Activated T-helper 2 cell treated with anti-CD3 and anti-CD28 coated beads, Interferon-gamma antibody, Interleukin-2, Interleukin-4, amounts not matched to agents 10 μg/mL and 5 μg/mL and 100 μg/mL, durations not matched to agents 14 hours and 24 hours and 36 hours (primary cell): ENCODE data around the gene TBC1D17. TPM values are rescaled to one million over a fixed set of nuclear protein-coding genes. Genes with fewer than 3 reads are reported as not detected.
"Not testable (repeated sequence)": the region's sequence is repeated elsewhere in the genome, so short reads cannot be mapped to it uniquely, and the experiment has no call there.

Experiments
- DNase-seq: peaks from one replicate; pipeline ENCODE4 v3.0.0; 2021; ENCODE audit warnings: low spot score
- H3K27ac Mint-ChIP-seq: one replicate; pipeline ENCODE4 v1.8.0; 2021; ENCODE audit warnings: mixed read lengths
- H3K27me3 Mint-ChIP-seq: one replicate; pipeline ENCODE4 v1.8.0; 2021; ENCODE audit warnings: low read depth, mixed read lengths
- H3K36me3 Mint-ChIP-seq: one replicate; pipeline ENCODE4 v1.8.0; 2021; ENCODE audit warnings: low read depth, mixed read lengths
- H3K4me1 Mint-ChIP-seq: one replicate; pipeline ENCODE4 v1.8.0; 2021; ENCODE audit warnings: low read depth, mixed read lengths
- H3K4me3 Mint-ChIP-seq: one replicate; pipeline ENCODE4 v1.8.0; 2021; ENCODE audit warnings: low read depth, mild to moderate bottlenecking, moderate library complexity, mixed read lengths
- H3K9me3 Mint-ChIP-seq: one replicate; pipeline ENCODE4 v1.8.0; 2021; ENCODE audit warnings: mixed read lengths
- intact Hi-C: fragments of 100-400 bp; cut with micrococcal nuclease; formaldehyde crosslinking; loops from one replicate; pipeline ENCODE4 v1.15.1; 2023
- total RNA-seq: library from RNA; stranded (reverse); gene quantifications from 2 replicates; pipeline ENCODE4 v1.2.3, GENCODE V29; 2022

The TBC1D17 gene
- total RNA-seq, 1 donor from 2014 or later, result 40.0 TPM

DNA sequence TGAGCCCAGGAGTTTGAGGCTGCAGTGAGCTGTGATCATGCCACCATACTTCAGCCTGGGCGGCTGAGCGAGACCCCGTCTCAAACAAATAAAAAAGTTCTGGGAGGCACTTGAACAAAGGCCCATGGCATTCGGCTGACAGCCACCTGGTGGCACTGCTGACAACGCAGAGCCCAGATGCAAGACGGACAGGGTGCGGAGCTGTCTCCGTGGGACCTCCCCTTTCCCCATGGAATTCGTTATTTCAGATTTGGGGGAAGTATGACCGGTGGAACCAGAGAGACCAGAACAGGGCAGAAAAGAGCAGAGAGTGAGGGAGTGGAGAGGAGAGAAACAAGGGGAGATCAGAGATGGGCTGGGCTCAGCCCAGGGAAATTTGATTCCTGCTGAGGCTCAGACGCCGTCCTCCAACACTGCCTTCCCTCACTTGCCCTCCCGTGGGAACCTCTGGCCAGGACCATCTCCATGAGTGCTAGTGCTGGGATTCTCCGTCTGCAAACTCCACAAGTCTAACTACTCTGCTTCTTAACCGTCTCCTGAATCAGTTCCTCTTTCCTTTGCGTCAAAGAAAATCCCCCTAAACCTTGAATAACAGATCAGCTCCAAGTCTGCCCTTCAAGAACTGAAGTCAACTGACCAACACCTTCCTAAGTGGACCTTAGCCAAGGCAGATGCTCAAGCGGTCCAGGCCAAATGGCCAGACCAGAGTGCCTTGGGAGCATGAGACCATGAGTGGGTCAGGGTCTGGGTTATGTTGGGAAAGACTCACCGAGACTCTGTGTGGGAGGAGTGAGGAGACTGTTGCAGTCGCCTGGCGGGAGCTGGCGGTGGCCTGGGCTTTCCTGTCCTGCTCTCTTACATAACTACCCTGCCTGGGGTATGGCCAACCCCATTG, 39.6 kb downstream of the TBC1D17 start:
- Mint-ChIP-seq H3K36me3 (peaks cover 81% of the 10 kb centered on the region), H3K27ac (peak overlapping the region; percentile 26), H3K4me3 (no peak overlapping the region), H3K9me3 (no peaks in the 10 kb centered on the region), H3K4me1 (peaks cover 36% of the 10 kb centered on the region), H3K27me3 (no peaks in the 10 kb centered on the region)
- DNase-seq, result no peak
- intact Hi-C loops, result no loop called here

- no peaks in the 10 kb centered on the region for H3K27me3 Mint-ChIP-seq
- no peaks in the 10 kb centered on the region for H3K9me3 Mint-ChIP-seq
- H3K4me3 Mint-ChIP-seq, result no peak overlapping the region
- peaks cover 35% of the 10 kb centered on the region for H3K4me1 Mint-ChIP-seq
- H3K36me3 Mint-ChIP-seq, result peaks cover 82% of the 10 kb centered on the region
- intact Hi-C loops, result no loop called here
- no peak overlapping the region for H3K27ac Mint-ChIP-seq
- no peak for DNase-seq
Observed at GRCh38 chr19:49918089-49918488, 40.6 kb downstream of the TBC1D17 start.

DNA sequence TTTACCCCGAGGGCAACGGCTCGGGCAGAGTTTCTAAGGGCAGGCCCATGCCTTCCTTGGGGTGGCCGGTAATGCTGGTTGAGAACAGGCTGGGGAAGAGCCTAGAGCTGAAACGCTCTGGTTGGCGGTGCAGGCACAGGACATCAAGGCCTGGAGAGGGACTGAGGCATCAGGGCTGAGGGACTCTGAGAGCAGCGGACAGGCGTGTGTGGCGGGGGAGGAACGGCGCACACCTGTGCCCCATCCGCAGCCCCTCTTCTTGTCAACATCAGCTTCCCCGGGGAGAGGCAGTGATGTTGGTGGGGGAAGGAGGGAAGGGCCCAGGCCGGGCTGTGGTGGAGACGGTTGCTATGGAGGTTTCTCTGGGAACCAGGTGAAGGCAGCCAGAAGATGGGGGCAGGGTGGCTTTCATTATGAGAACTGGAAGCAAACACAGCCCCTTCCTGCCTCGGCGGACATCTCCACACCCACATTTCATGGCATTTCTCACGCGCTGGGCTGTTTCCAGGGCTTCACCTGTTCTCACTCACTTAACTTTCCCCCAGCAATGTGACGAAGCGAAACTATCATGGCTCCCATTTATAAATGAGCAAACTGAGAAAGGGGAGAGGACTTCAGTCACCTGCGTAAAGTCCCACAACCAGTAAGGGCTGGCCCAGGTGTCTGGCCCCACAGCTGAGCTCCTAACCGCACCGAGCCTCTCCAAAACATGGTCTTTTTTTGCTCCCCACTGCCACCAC, 43.3 kb downstream of the TBC1D17 start:
- no peak for DNase-seq
- H3K27ac Mint-ChIP-seq, result no peak overlapping the region
- H3K27me3 Mint-ChIP-seq, result no peaks in the 10 kb centered on the region
- no peak overlapping the region for H3K4me3 Mint-ChIP-seq
- H3K9me3 Mint-ChIP-seq, result no peaks in the 10 kb centered on the region
- H3K4me1 Mint-ChIP-seq, result peaks cover 26% of the 10 kb centered on the region
- peaks cover 83% of the 10 kb centered on the region for H3K36me3 Mint-ChIP-seq
- intact Hi-C loops, result no loop called here

GRCh38 chr19:49921871-49922795, 44.6 kb downstream of the TBC1D17 start:
- H3K27ac Mint-ChIP-seq, result peak overlapping the region; percentile 65
- peaks cover 84% of the 10 kb centered on the region for H3K36me3 Mint-ChIP-seq
- H3K9me3 Mint-ChIP-seq, result no peaks in the 10 kb centered on the region
- H3K27me3 Mint-ChIP-seq, result no peaks in the 10 kb centered on the region
- no peak for DNase-seq
- H3K4me1 Mint-ChIP-seq, result peaks cover 28% of the 10 kb centered on the region
- intact Hi-C loops, result no loop called here
- no peak overlapping the region for H3K4me3 Mint-ChIP-seq

DNA sequence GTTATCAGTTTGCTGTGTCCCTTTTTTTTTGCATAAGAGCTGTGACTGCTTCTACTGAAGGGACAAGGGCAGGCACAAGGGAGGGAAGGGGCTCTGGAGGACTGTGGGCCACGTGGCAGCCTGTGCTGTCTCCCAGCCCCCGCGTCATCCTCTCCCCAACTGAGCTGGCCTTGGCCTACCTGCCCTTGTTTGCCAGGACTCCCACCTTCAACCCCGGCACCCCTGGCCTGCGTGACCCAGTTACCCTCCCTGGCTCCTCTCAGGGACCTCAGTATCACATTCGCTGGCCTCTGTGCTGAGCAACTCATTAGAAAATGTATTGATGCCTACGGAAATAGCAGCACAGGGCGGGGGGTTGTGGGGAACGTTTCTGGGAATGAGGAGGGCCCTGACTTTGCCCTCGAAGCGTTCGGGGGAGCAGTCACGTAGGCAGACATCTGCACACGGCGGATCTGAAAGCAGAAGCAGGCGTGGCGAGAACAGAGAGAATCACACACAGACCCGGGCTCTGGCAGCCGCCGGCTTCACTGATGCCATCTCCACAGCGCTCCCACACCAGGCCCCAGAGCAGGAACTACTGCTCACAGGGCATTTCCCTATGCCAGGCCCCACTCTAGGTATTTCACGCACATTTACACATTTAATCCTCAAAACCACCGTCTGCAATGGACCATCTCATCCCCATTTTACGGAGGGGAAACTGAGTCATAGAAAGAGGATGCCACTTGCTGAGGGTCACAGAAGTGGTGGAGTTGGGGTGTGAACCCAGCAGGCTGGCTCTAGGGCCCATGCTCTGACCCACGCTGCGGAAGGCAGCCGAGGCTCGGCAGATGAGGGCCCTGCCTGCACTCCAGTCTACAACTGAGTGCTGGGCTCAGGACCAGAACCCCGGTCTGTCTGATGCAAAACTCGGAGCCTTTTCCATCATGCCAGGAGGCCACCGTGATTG, 45.8 kb downstream of the TBC1D17 start:
- no peaks in the 10 kb centered on the region for H3K9me3 Mint-ChIP-seq
- H3K36me3 Mint-ChIP-seq, result peaks cover 83% of the 10 kb centered on the region
- H3K27me3 Mint-ChIP-seq, result no peaks in the 10 kb centered on the region
- H3K4me3 Mint-ChIP-seq, result no peak overlapping the region
- H3K27ac Mint-ChIP-seq, result no peak overlapping the region
- intact Hi-C loops, result no loop called here
- no peak for DNase-seq
- H3K4me1 Mint-ChIP-seq, result peaks cover 37% of the 10 kb centered on the region

- Mint-ChIP-seq H3K9me3 (no peaks in the 10 kb centered on the region), H3K27ac (no peak overlapping the region), H3K4me3 (no peak overlapping the region), H3K36me3 (peaks cover 86% of the 10 kb centered on the region), H3K4me1 (peaks cover 37% of the 10 kb centered on the region), H3K27me3 (no peaks in the 10 kb centered on the region)
- intact Hi-C loops, result no loop called here
- no peak for DNase-seq
Observed at GRCh38 chr19:49924004-49924880, 46.7 kb downstream of the TBC1D17 start.

DNA sequence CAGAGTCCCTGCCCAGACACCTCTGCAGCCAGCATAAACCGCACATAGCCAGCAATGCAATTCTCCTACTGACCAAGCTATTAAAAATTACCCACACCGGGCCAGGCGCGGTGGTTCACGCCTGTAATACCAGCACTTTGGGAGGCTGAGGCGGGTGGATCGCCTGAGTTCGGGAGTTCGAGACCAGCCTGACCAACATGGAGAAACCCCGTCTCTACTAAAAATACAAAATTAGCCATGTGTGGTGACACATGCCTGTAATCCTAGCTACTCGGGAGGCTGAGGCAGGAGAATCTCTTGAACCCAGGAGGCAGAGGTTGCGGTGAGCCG, 47.3 kb downstream of the TBC1D17 start:
- H3K9me3 Mint-ChIP-seq, intact Hi-C loops, H3K4me3 Mint-ChIP-seq, H3K27ac Mint-ChIP-seq, H3K27me3 Mint-ChIP-seq, DNase-seq: not testable (repeated sequence)
- Mint-ChIP-seq H3K4me1 (peaks cover 33% of the 10 kb centered on the region), H3K36me3 (peaks cover 84% of the 10 kb centered on the region)

DNA sequence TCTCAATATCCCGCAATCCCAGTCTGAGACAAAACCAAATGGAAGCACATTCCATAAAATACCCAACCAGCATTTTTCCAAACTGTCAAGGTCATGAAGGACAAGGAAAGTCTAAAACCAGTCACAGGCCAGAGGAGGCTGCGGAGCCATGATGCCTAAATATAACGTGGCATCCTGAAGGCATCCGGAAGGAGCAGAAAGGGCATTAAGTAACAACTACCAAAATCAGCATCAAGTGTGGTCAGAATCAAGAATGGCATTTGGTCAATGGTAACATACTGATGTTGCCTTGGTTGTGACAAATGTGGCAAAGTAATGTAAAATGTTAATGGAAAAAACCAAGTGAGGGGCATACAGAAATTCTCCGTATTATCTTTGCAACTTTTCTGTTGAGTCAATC, 48.0 kb downstream of the TBC1D17 start:
- Mint-ChIP-seq H3K4me1 (peaks cover 37% of the 10 kb centered on the region), H3K4me3 (no peak overlapping the region), H3K27me3 (no peaks in the 10 kb centered on the region), H3K36me3 (peaks cover 84% of the 10 kb centered on the region), H3K27ac (peak overlapping the region; percentile 28), H3K9me3 (no peaks in the 10 kb centered on the region)
- no peak for DNase-seq
- intact Hi-C loops, result no loop called here

DNA sequence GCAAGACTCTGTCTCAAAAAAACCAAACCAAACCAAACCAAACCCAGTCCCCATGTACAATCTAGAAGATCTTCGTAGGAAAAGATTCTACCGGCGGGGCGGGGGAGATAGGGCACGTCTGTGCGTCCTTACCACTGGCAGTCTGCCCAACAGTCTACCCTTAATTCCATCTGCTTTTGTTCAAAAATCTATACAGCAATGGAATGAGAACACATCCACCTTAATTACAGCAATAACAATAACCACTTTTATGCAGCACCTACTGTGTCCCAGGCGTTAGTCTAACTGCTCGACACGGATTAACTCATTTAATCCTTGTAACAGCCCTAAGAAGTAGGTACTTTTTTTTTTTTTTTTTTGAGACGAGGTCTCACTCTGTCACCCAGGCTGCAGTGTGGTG, 49.0 kb downstream of the TBC1D17 start:
- Mint-ChIP-seq H3K27me3 (no peaks in the 10 kb centered on the region), H3K4me1 (peaks cover 37% of the 10 kb centered on the region), H3K36me3 (peaks cover 83% of the 10 kb centered on the region), H3K9me3 (no peaks in the 10 kb centered on the region), H3K27ac (no peak overlapping the region), H3K4me3 (no peak overlapping the region)
- no peak for DNase-seq
- intact Hi-C loops, result no loop called here

DNA sequence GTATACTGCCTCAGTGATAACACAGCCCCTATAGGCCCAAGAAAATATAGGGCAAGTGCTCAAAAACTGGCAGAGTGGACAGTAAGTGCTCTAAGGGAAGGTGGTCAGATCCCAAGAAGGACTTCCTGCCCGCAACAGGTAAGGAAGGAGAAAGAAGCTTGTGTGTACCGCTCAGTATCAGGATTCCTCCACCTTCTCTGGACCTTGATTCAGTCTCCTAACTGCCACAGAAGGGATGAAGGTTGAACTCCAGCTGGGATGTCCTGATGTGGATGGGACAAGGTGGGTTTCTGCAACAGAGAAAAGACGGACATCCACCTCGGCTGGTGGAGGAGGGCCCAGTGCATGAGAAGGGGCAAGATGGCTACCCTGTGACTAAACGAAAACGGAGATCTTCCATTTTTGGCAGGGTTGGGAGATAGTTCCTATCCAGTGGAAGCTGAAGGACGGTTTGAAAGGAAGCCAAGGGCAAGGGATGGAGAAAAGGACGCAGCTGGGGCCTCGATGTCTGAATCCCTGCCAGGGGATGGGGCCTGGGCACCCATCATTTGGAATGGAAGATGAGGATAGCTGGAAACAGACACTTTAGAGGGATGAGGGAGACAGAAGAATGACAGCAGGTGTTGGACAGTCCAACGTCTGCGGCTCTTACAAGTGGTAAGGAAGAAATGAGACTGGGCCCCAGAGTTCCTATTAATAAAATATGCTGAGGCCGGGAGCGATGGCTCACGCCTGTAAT, 50.2 kb downstream of the TBC1D17 start:
- Mint-ChIP-seq H3K36me3 (peaks cover 82% of the 10 kb centered on the region), H3K4me3 (peak overlapping the region; percentile 98), H3K27ac (peak overlapping the region; percentile 80), H3K27me3 (no peaks in the 10 kb centered on the region), H3K4me1 (peaks cover 34% of the 10 kb centered on the region), H3K9me3 (no peaks in the 10 kb centered on the region)
- intact Hi-C loops, result loop anchor here (2.0 kb wide), 4 partner anchors 31 to 401 kb away; partner anchors contain the start of genes AKT1S1, IL4I1, KCNC3 and RRAS
- DNase-seq, result no peak
